ENCODE results near the gene DCAF5. TPM values are rescaled to one million over a fixed set of nuclear protein-coding genes. Genes with fewer than 3 reads are reported as not detected.
"Not testable (repeated sequence)": the region's sequence is repeated elsewhere in the genome, so short reads cannot be mapped to it uniquely, and the experiment has no call there.

The DCAF5 gene
- total RNA-seq, 1 experiment from 2014 or later: 16.9 TPM

- peak; percentile 75 for DNase-seq (ENCODE audit: low spot score)
These were observed 51.5 kb downstream of the DCAF5 start for GRCh38 chr14:69101331-69101826.

- DNase-seq (ENCODE audit: low spot score): no peak
These were observed 54.9 kb downstream of the DCAF5 start for GRCh38 chr14:69097974-69098373.

- DNase-seq (ENCODE audit: low spot score): no peak
These were observed 56.0 kb downstream of the DCAF5 start for GRCh38 chr14:69096781-69097475.

GRCh38 chr14:69096246-69096645 is 56.7 kb downstream of the DCAF5 start:
- DNase-seq (ENCODE audit: low spot score): no peak

- no peak for DNase-seq (ENCODE audit: low spot score)
These were observed 58.4 kb downstream of the DCAF5 start for GRCh38 chr14:69094481-69094880.

- peak; percentile 78 for DNase-seq (ENCODE audit: low spot score)
These were observed 59.1 kb downstream of the DCAF5 start for GRCh38 chr14:69093631-69094421.

- no peak for DNase-seq (ENCODE audit: low spot score)
These were observed 60.0 kb downstream of the DCAF5 start for GRCh38 chr14:69092840-69093422.

- no peak for DNase-seq (ENCODE audit: low spot score)
These were observed 61.2 kb downstream of the DCAF5 start for GRCh38 chr14:69091695-69092094.

- no peak for DNase-seq (ENCODE audit: low spot score)
These were observed 61.9 kb downstream of the DCAF5 start for GRCh38 chr14:69091006-69091405.

- DNase-seq (ENCODE audit: low spot score): peak; percentile 19
These were observed 62.6 kb downstream of the DCAF5 start for GRCh38 chr14:69090187-69090789.

- no peak for DNase-seq (ENCODE audit: low spot score)
These were observed 63.9 kb downstream of the DCAF5 start for GRCh38 chr14:69089046-69089445.

GRCh38 chr14:69088586-69088985 is 64.3 kb downstream of the DCAF5 start:
- DNase-seq (ENCODE audit: low spot score): no peak

- DNase-seq (ENCODE audit: low spot score): no peak
These were observed 65.9 kb downstream of the DCAF5 start for GRCh38 chr14:69087061-69087461.

- no peak for DNase-seq (ENCODE audit: low spot score)
These were observed 66.4 kb downstream of the DCAF5 start for GRCh38 chr14:69086537-69086936.

- DNase-seq (ENCODE audit: low spot score): no peak
These were observed 68.9 kb downstream of the DCAF5 start for GRCh38 chr14:69084023-69084422.

GRCh38 chr14:69083181-69083580 is 69.7 kb downstream of the DCAF5 start:
- no peak for DNase-seq (ENCODE audit: low spot score)

- DNase-seq (ENCODE audit: low spot score): no peak
These were observed 71.6 kb downstream of the DCAF5 start for GRCh38 chr14:69081271-69081670.

- DNase-seq (ENCODE audit: low spot score): no peak
These were observed 73.2 kb downstream of the DCAF5 start for GRCh38 chr14:69079747-69080146.

GRCh38 chr14:69079188-69079742 is 73.7 kb downstream of the DCAF5 start:
- no peak for DNase-seq (ENCODE audit: low spot score)

GRCh38 chr14:69077841-69078240 is 75.1 kb downstream of the DCAF5 start:
- DNase-seq (ENCODE audit: low spot score): no peak

GRCh38 chr14:69077185-69077584 is 75.7 kb downstream of the DCAF5 start:
- DNase-seq (ENCODE audit: low spot score): not testable (repeated sequence)

- no peak for DNase-seq (ENCODE audit: low spot score)
These were observed 76.6 kb downstream of the DCAF5 start for GRCh38 chr14:69076341-69076740.

Measured in H4 (cell line).